Kidney tubule cell (primary cell): ENCODE results near the gene CRABP2.

Source experiments
- DNase-seq: peaks from one replicate; pipeline ENCODE4 v3.0.0-alpha.2; 2018; ENCODE audit warnings: low spot score

The CRABP2 gene

DNA sequence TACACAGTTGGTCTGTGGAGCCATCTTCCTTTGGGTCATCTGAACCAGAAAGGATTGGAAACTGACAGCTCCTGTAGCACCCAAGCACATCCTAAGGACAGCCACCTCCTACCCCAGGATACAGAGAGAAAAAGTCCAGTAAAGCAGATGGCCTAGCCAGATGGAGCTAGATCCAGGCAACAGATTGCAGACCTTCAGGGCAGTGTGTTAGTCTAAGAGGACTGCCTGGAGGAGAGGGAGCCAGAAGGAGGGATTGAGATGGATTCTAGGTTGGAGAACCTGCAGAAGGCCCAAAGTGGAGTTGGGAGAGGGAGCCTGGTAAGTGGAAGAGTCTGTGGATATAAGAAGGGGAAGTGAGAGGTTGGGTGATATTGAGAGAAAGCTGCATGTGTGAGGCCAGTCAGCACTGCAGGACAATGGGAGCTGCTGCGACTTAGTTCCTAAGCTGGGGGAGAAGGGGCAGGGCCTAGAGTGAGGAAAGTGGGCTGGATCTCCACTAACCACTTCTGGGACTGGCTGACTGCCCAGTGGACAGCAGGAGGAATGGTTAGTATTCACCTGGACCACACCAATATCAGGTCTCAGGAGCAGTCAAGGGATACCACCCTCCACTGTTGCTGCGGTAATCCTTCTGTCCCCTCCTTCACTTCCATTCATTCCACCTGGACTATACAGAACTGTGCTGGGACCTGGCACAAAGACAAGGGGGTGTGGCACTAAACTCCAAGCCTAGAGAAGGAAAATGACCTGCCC lies 50.1 kb downstream of the CRABP2 start:
- DNase-seq = no peak

- no peak for DNase-seq
Measured at GRCh38 chr1:156654700-156655099, 50.7 kb downstream of the CRABP2 start.

GRCh38 chr1:156652992-156653355 lies 52.4 kb downstream of the CRABP2 start:
- DNase-seq = no peak

DNA sequence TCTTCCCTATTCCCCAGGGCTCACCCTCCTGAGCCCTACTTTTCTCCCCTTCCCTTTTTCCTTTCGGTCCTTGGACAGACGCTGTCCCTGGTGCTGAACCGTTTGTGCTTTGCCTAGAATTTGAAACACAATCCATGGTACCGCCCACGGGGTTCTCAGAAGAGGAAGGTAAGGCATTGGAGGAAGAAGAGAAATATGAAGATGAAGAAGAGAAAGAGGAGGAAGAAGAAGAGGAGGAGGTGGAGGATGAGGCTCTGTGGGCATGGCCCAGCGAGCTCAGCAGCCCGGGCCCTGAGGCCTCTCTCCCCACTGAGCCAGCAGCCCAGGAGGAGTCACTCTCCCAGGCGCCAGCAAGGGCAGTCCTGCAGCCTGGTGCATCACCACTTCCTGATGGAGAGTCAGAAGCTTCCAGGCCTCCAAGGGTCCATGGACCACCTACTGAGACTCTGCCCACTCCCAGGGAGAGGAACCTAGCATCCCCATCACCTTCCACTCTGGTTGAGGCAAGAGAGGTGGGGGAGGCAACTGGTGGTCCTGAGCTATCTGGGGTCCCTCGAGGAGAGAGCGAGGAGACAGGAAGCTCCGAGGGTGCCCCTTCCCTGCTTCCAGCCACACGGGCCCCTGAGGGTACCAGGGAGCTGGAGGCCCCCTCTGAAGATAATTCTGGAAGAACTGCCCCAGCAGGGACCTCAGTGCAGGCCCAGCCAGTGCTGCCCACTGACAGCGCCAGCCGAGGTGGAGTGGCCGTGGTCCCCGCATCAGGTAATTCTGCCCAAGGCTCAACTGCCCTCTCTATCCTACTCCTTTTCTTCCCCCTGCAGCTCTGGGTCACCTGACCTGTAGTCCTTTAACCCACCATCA lies 53.0 kb downstream of the CRABP2 start:
- DNase-seq = peak; percentile 28
